Stimulated activated CD8-positive, alpha-beta memory T cell treated with anti-CD3 and anti-CD28 coated beads, Interleukin-7, amount 100 ng/mL, for 24 hours (primary cell): Measurements from ENCODE around the gene KIR2DL3.
"Not testable (repeated sequence)": the region's sequence is repeated elsewhere in the genome, so short reads cannot be mapped to it uniquely, and the experiment has no call there.

Experiments used
- DNase-seq: peaks from one replicate; pipeline ENCODE4 v3.0.0-alpha.2; 2020; ENCODE audit warnings: low read depth

The KIR2DL3 gene

DNA sequence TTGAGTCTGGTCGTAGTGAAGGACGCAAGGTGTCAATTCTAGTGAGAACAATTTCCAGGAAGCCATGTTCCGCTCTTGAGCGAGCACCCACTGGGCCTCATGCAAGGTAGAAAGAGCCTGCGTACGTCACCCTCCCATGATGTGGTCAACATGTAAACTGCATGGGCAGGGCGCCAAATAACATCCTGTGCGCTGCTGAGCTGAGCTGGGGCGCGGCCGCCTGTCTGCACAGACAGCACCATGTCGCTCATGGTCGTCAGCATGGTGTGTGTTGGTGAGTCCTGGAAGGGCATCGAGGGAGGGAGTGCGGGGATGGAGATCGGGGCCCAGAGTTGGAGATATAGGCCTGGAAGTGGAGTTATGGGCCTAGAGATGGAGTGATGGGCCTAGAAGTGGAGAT is at the start of gene KIR2DL3:
TSS of gene KIR2DL3 (plus strand) at position 208 of the 400 bp plus-strand sequence. CDS start at position 241, 33 bp downstream.
- not testable (repeated sequence) for DNase-seq

DNA sequence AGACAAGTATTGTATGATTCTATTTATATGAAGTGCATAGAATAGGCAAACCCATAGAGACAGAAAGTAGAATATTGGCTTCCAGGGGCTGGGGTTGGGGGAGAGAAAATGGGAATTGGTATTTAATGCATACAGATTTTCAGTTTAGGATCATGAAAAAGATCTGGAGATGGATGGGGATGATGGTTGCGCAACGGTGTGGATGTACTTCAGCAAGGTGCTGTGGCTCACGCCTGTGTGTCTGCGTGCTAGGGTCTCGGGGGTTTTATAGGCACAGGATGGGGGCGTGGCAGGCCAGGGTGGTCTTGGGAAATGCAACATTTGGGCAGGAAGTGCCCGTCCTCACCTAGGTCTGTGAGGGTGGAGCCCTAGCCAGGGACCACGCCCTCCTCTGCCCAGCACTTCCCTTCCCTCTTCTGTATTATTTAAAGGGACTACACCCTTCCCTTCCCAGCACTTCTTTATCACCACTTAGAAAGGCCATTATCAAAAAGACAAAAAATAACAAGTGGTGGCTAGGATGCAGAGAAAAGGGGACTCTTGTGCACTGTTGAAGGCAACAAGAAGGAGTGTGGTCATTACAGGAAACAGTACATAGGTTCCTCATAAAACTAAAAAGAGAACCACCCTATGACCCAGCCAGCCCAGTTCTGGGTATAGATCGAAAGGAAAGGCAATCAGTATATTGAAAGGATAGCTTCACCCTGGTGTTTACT is 46.6 kb upstream of the KIR2DL3 start:
- no peak for DNase-seq

DNA sequence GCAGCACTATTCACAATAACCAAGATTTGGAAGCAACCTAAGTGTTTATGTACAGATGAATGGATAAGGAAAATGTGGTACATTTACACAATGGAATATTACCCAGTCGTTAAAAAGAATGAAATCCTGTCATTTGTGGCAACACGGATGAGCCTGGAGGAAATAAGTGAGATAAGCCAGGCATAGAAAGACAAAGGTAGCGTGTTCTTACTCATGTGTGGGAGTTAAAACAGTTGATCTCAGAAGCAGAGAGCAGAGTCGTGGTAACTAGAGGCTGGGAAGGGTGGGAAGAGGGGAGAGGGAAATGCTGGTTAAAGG is 46.1 kb upstream of the KIR2DL3 start:
- DNase-seq = no peak

DNA sequence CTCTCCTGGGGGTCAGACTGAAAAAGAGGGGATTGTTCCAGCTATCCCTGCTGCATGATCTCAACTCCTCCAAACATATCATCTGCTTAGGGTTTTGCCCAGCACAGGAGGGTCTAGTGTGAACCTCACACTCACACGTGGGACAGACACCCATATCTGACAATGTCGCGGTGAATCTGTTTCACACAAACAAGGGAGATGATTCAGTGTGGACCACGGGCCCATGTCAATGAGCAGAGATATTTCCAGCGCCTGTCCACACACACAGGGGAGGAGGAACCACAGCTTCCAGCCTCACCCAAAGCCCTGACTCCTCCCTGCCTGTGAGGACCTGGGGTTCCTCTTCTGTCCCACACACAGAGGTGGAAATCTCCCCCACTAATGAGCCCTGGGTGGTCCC is 43.7 kb upstream of the KIR2DL3 start:
- no peak for DNase-seq

DNA sequence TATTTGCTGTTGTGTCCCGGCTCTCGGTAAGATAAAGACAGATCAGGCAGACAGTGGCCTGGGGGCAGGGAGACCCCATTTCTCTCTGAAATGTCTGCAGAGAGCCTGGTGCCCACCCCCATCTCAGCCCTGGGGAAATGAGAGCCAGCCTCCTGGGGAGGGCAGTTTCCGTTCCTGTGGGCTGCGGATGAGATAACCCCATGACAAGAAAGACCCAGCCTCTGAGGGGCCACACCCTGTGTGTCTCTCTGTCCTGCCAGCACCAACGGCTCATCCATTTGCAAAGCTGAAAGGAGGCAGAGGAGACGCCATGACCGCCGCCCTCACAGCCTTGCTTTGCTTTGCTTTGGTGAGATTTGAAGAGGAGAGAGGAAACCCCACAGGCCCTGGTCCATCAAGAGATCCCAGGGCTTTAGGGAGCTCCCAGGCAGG is 42.2 kb upstream of the KIR2DL3 start:
- no peak for DNase-seq

DNA sequence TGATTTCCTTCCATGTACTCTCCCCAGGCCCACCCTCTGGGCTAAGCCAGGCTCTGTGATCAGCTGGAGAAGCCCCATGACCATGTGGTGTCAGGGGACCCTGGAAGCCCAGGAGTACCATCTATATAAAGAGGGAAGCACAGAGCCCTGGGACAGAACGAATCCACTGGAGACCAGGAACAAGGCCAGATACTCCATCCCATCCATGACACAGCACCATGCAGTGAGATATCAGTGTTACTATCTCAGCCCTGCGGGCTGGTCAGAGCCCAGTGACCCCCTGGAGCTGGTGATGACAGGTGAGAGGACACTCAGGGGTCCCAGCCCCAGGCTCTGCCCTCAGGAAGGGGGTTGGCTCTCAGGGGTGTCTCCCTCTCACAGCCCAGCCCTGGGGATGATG is 41.5 kb upstream of the KIR2DL3 start:
- DNase-seq = no peak

DNA sequence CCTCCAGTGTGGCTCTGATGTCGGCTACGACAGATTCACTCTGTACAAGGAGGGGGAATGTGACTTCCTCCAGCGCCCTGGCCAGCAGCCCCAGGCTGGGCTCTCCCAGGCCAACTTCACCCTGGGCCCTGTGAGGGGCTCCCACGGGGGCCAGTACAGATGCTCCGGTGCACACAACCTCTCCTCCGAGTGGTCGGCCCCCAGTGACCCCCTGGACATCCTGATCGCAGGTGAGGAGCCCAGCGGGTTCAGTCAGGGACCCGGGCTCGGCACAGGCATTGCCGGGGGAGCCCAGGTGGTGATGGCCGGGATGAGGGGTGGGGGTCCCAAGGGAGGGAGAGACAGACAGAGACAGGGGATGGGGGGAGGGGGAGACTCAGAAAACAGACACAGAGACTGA is 40.6 kb upstream of the KIR2DL3 start:
- DNase-seq = not testable (repeated sequence)

DNA sequence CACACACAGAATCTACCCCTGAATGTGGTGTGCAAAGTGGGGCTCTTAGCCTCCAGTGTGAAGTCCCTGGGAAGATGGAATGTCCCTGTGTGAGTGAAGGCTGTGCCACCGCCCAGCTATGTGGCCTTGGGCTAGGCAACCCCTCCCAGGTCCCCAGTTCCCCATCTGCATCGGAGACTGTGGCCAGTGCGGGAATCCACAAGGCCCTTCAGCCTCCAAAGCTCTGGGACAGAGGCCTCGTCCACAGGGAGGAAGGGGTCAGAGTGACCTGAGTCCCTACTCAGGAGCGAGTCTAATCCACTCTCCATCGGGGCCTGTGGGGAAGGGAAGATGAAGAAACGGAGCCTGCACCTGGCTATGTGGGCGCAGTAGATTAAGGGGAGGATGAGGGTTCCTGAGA is 33.4 kb upstream of the KIR2DL3 start:
- no peak for DNase-seq

DNA sequence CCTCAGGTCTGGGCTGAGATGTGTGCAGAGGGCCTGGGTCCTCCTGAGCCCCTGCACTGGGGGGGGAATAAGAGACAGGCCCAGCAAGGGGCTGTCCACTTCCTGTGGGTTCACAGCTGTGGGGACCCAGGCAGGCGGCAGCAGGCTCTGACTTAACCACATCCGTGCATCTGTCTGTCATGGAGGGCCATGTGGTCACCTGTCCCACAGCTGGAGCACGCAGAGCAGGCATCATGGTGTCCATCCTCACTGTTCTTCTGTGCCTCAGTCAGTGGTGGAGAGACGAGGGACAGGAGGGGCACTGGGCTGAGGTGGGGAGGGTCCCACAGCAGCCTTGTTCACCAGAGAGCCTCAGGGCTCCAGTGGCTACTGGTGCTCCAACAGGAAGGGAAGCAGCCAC is 30.4 kb upstream of the KIR2DL3 start:
- DNase-seq = no peak

DNA sequence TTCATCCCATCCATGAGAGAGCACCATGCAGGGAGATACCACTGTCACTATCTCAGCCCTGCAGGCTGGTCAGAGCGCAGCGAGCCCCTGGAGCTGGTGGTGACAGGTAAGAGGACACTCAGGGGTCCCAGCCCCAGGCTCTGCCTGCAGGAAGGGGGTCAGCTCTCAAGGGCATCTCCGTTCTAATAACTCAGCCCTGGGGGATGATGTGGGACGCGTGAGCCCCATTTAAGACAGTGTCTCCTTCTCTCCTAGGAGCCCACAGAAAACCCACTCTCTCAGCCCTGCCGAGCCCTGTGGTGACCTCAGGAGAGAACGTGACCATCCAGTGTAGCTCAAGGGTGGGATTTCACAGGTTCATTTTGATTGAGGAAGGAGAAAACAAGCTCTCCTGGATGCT is 29.5 kb upstream of the KIR2DL3 start:
- DNase-seq = no peak

DNA sequence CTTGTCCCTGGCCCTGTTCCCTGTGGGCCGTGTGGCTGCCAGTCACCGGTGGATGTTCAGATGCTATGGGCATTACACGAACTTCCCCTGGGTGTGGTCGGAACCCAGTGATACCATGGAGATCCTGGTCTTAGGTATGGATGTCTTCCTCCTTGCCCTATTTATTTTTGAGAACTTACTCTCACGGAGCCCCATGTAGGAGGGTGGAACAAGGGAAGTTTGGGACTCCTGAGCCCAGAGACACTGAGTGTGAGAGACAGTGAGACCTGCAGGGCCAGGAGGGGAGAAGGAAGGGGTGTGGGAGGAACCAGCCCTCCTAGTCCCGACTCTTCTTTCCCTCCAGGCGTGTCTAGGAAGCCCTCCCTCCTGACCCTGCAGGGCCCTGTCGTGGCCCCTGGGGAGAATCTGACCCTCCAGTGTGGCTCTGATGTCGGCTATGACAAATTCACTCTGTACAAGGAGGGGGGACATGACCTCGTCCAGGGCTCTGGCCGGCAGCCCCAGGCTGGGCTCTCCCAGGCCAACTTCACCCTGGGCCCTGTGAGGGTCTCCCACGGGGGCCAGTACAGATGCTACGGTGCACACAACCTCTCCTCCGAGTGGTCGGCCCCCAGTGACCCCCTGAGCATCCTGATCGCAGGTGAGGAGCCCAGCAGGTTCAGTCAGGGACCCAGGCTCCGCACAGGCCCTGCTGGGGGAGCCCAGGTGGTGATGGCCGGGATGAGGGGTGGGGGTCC is 28.9 kb upstream of the KIR2DL3 start:
- no peak for DNase-seq

DNA sequence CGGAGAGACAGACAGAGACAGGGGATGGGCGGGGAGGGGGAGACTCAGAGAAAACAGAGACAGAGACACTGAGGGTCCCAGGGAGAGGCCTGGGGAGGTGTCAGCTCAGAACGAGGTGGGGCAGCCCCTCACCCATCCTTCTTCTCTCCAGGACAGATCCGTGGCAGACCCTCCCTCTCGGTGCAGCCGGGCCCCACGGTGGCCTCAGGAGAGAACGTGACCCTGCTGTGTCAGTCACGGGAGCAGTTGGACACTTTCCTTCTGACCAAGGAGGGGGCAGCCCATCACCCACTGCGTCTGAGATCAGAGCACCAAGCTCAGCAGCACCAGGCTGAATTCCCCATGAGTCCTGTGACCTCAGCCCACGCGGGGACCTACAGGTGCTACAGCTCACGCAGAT is 28.4 kb upstream of the KIR2DL3 start:
- not testable (repeated sequence) for DNase-seq

DNA sequence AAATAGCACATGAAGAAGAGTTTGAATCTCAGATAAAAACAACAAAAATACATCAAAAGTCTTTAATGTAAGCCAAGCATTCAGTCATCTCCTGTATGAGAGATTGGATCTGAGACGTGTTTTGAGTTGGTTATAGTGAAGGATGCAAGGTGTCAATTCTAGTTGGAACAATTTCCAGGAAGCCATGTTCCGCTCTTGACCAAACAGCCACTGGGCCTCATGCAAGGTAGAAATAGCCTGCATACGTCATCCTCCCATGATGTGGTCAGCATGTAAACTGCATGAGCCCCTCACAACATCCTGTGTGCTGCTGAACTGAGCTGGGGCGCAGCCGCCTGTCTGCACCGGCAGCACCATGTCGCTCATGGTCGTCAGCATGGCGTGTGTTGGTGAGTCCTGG is 14.2 kb upstream of the KIR2DL3 start, which contains the start of gene KIR3DL3:
TSS of gene KIR3DL3 (plus strand) at position 301 of the 400 bp plus-strand sequence. CDS start at position 356, 55 bp downstream.
- no peak for DNase-seq

DNA sequence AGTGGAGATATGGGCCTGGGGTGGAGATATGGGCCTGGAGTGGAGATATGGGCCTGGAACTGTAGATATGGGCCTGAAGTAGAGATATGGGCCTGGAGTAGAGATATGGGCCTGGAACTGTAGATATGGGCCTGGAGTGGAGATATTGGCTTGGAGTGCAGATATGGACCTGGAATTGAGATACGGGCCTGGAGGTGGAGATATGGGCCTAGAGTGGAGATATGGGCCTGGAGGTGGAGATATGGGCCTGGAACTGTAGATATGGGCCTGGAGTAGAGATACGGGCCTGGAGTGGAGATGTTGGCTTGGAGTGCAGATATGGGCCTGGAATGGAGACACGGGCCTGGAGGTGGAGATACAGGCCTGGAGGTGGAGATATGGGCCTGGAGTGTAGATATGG is 13.7 kb upstream of the KIR2DL3 start:
- DNase-seq = no peak

DNA sequence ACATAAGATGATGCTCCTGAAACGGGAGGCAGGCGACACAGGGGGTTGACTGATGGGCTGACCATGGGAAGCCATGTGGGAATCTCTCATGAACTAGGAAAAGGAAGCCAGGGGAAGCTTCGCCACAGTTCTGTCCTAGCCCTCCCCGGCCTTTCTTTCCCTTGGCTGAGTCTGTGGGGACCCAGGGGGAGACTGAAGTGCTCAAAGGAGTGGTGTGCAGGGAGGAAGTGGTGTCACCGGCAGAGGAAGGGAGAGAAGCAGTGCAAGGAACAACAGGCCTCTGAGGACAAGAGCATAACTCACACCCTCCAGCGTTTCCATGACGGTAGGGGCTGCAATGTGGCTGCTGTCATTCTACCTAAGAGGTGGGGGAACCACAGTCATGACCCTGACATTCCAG is 13.0 kb upstream of the KIR2DL3 start:
- no peak for DNase-seq

DNA sequence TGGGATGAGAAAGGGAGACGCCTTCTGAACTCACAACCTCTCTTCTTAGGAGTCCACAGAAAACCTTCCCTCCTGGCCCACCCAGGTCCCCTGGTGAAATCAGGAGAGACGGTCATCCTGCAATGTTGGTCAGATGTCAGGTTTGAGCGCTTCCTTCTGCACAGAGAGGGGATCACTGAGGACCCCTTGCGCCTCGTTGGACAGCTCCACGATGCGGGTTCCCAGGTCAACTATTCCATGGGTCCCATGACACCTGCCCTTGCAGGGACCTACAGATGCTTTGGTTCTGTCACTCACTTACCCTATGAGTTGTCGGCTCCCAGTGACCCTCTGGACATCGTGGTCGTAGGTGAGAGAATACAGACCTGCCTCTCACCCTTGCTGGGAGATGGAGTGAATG is 10.8 kb upstream of the KIR2DL3 start:
- no peak for DNase-seq

DNA sequence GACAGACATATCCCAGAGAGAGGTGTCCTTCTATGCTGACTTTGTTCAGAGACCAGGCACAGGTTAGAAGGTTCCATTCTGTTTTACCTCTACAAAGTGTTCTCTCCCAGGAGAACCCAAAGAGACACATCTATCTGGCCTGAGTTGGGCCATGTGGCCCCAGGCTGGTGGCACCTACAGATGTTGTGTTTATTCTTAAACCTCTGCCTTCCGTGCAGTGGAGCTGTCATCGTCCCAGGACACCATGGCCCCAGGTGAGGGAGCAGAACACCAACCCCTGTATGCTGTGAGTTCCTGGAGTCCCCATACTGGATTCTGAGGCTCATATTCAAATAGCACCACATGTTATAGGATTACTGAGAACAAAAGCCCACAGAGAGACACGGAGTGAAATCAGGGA is 10.1 kb upstream of the KIR2DL3 start:
- DNase-seq = no peak

DNA sequence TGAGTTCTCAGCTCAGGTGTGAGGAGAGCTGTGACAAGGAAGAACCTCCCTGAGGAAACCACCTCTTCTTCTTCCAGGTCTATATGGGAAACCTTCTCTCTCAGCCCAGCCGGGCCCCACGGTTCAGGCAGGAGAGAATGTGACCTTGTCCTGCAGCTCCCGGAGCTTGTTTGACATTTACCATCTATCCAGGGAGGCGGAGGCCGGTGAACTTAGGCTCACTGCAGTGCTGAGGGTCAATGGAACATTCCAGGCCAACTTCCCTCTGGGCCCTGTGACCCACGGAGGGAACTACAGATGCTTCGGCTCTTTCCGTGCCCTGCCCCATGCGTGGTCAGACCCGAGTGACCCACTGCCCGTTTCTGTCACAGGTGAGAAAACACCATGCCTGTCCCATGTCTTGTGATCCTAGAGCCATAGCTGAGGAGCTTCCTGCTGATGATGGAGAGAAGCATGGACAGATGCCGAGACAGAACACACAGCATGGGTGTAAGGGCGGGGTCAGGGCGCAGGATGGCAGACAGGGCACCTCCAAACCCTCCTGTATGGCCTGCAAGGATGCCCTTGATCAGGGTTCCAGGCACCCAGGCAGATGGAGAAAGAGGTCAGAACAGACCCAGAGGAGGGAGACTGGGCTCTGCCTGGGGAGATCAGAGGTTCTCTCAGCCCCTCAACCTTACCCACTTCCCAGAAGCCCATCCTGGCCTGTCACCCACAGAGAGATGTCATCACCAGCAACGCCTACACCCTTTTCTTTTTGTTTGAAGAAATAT is 8.7 kb upstream of the KIR2DL3 start:
- no peak for DNase-seq

DNA sequence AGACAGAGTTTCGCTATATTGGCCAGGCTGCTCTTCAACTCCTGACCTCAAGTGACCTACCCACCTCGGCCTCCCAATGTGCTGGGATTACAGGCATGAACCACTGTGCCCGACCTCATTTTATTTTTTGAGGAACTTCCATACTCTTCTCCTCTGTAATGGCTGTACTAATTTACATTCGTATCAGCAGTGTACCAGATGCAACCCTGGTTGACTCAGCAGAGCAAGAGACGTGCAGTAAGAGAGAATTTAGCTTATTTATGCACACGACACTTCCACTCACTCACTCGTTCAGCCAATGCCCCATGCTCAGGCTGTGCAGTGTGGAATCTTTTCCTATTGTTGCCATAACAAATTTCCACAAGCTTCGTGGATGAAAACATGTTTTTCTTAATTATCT is 7.1 kb upstream of the KIR2DL3 start:
- DNase-seq = no peak

DNA sequence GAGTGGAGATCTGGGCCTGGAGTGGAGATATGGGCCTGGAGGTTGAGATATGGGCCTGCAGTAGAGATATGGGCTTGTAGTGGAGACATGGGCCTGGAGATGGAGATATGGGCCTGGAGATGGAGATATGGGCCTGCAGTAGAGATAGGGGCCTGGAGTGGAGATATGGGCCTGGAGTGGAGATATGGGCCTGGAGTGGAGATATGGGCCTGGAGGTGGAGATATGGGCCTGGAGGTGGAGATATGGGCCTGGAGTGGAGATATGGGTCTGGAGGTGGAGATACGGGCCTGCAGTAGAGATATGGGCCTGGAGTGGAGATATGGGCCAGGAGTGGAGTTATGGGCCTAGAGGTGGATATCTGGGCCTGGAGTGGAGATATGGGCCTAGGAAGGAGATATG is 402 bp downstream of the KIR2DL3 start:
- DNase-seq = no peak

DNA sequence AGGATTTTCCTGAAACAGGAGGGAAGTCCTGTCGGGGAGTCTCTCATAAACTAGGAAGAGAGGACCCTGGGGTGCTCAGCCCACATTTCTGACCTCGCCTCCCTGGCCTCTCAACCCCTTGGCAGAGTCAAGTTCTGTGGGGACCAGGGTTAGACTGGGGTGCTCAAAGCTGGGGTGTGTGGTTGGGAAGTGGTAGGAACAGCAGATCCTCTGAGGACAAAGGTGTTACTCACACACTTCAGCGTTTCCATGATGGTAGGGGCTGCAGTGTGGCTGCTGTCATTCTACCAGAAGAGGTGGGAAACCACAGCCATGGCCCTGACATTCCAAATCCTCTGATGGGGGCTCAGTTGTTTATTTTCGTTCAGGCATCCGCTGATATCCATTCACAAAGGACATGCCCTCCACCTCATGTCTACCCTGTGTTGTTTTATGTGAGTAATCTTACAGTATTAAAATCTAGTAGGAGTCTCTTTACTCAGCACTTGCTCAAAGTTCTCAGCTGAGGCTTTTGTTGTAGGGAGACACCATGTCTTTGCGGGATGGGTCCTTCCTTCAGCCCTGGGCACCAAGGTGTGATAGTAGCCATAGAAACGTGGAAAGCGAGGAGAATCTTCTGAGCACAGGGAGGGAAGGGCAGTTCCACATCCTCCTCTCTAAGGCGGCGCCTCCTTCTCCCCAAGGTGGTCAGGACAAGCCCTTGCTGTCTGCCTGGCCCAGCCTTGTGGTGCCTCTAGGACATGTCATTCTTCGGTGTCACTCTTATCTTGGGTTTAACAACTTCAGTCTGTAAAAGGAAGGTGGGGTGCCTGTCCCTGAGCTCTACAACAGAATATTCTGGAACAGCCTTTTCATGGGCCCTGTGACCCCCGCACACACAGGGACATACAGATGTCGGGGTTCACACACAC is 1.5 kb downstream of the KIR2DL3 start:
- no peak for DNase-seq

DNA sequence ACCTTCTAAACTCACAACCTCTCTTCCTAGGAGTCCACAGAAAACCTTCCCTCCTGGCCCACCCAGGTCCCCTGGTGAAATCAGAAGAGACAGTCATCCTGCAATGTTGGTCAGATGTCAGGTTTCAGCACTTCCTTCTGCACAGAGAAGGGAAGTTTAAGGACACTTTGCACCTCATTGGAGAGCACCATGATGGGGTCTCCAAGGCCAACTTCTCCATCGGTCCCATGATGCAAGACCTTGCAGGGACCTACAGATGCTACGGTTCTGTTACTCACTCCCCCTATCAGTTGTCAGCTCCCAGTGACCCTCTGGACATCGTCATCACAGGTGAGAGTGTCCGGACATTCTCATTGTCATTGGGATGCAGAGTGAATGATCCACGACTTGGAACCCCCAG is 3.6 kb downstream of the KIR2DL3 start:
- DNase-seq = not testable (repeated sequence)
